Cardiac fibroblast (primary cell): ENCODE data around the gene MED16.
A peak's percentile ranks its signal among the peaks of the same experiment; 100 is the strongest.

Experiments
- DNase-seq, 2 donors: peaks; one replicate each; pipeline versions ENCODE4 v3.0.0 to v3.0.0-alpha.2; 2010; ENCODE audit warnings: low read depth in 2 of 2
- H3K4me3 ChIP-seq, 2 donors: replicated peaks in 1 of 2; 1 replicate in 1 of 2; 2 replicates in 1 of 2; pipeline ENCODE4 v1.5.1; 2011; ENCODE audit warnings: low read depth in 2 of 2, low read length in 2 of 2, mild to moderate bottlenecking in 2 of 2, moderate library complexity in 1 of 2
- TF ChIP-seq, protein P1 (sequence below): IDR thresholded peaks from one replicate; pipeline ENCODE4 v1.5.1; 2011; ENCODE audit warnings: low read depth, mild to moderate bottlenecking, low read length, inconsistent platforms

The MED16 gene

GRCh38 chr19:868458-869244 is 24.3 kb downstream of the MED16 start:
- no peak for DNase-seq
- TF ChIP-seq, protein P1, sequence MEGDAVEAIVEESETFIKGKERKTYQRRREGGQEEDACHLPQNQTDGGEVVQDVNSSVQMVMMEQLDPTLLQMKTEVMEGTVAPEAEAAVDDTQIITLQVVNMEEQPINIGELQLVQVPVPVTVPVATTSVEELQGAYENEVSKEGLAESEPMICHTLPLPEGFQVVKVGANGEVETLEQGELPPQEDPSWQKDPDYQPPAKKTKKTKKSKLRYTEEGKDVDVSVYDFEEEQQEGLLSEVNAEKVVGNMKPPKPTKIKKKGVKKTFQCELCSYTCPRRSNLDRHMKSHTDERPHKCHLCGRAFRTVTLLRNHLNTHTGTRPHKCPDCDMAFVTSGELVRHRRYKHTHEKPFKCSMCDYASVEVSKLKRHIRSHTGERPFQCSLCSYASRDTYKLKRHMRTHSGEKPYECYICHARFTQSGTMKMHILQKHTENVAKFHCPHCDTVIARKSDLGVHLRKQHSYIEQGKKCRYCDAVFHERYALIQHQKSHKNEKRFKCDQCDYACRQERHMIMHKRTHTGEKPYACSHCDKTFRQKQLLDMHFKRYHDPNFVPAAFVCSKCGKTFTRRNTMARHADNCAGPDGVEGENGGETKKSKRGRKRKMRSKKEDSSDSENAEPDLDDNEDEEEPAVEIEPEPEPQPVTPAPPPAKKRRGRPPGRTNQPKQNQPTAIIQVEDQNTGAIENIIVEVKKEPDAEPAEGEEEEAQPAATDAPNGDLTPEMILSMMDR, result no peak
- H3K4me3 ChIP-seq, result no peak overlapping the region

GRCh38 chr19:867855-868457 is 25.0 kb downstream of the MED16 start:
- no peak overlapping the region for H3K4me3 ChIP-seq
- TF ChIP-seq, protein P1, result no peak
- DNase-seq, result no peak

GRCh38 chr19:867301-867793 is 25.6 kb downstream of the MED16 start:
- TF ChIP-seq, protein P1, result no peak
- no peak for DNase-seq
- no peak overlapping the region for H3K4me3 ChIP-seq

GRCh38 chr19:866769-867300 is 26.2 kb downstream of the MED16 start:
- DNase-seq, result no peak
- TF ChIP-seq, protein P1, result no peak
- no peak overlapping the region for H3K4me3 ChIP-seq

DNA sequence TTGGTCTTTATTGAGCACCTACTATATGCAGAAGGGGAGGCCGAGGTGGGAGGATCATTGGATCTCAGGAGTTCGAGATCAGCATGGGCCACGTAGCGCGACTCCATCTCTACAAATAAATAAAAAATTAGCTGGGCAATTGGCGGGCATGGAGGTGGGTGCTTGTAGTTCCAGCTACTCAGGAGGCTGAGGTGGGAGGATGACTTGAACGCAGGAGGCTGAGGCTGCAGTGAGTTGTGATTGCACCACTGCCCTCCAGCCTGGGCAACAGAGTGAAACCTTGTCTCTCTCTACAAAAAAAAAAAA is 29.7 kb downstream of the MED16 start:
- DNase-seq, result no peak
- TF ChIP-seq, protein P1, result no peak
- no peak overlapping the region for H3K4me3 ChIP-seq

GRCh38 chr19:862581-863314 is 30.2 kb downstream of the MED16 start:
- peak; percentile 39 to 55 for DNase-seq
- no peak overlapping the region for H3K4me3 ChIP-seq
- TF ChIP-seq, protein P1, result no peak
